GM18507 (cell line): ENCODE results near the gene TCF7L1.

Experiments used
- DNase-seq: peaks from one replicate; pipeline ENCODE4 v3.0.0; 2011; ENCODE audit warnings: low read depth; ENCODE audit not compliant: insufficient read length; ENCODE audit errors: extremely low spot score
- FAIRE-seq: peaks from 2 replicates; lab custom pipeline; 2011; peaks lifted over from hg19 to GRCh38; lab: Jason Lieb, UNC

TCF7L1 gene

DNA sequence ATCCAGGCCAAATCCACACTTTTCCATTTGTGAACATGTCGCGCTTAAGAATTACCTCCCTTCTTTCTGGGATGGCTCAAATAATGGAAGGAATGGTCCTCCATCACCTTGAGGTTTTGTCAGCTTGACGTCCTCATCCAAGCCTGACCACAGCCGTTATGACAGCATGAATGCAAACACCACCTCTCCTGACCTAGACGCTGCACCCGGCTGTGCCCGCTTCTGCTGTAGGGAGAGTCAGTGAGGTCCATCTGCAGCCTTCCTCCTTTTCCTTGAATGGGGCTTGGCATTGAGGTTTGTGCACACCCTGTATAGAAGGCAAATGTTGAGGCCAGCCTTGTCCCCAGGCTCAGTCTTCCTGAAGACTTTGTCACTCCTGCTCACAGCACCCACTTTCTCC is 109.1 kb downstream of the TCF7L1 start:
- DNase-seq (no peak), FAIRE-seq (no peak)

DNA sequence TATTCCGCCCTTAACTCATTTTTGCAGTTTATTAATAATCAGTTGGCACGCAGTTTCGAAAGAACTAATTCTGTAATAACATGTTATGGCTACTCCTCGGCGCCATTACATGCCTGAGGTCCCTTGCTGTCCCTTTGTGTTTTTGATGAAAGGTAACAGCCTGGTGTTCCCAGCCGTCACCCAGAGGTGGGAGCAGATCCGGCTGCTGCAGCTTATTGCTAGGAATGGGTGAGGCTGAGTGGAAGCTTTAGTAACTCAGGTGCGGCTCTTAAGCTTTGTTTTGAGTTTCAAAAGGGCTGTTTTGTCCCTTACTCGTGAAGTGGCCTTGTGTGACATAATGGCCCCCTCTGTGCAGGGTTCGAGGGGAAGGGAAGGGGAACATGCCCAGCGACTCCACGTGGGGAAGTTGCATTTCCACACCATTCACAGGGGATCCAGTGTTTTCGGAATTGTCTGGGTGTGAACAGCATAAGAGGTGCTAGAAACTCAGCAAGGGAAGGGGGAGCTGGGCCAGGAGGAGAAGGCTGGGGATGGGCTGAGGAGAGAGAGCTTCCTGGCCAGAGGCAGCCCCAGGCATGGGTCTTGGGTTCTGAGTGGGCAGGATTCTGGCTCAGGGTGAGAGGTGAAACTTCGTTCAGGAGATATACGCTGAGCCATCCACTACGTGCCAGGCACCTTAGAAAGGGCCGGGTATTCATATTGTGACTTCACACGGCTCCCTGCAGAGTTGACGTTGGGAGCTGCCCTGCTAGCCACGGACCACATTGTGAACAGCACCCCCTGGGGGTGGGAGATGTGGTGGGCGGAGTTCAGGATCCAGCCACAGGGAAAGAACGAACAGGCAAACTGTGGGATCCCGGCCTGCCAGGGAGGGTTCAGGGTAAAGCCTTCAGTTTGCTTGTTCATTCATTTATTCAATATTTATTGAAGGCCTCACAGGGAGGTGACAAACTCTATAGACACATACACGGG is 110.2 kb downstream of the TCF7L1 start:
- FAIRE-seq: no peak
- DNase-seq: no peak

DNA sequence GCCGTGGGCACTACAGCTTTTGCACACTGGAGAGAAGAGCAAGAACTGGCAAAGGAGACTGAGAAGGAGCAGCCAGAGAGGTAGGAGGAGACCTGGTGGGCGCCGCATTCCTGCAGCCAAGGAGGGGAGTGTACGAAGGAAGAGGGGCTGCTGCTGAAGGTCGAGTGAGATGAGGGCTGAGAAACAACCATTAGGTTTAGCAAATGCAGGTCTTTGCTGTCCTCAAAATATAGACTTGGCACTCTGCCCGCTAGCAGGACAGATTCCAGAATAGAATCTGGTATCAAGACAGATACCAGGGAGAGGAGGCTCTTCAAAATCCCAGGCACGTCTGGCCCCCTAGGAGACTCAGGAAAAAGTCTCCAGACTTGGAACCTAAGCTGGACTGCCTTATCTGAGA is 111.6 kb downstream of the TCF7L1 start:
- DNase-seq: no peak
- FAIRE-seq: no peak

DNA sequence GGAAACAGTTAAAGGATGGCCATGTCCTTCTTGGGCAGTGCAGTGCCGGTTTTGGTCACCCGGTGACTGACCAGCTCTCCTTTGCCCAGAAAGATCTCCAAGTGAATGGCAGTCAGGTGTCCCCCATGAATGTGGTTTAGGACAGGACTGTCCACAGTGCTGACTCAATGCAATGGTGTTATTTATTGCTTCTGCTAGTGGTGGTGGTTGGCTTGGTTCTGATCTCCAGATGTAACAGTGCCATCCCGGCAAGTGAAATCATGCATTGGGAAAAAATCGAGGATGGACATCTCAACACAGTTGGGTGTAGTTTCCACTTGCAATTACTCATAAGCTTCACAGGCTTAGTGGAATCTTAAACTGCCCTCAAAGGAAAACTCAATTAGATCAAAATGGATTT is 112.7 kb downstream of the TCF7L1 start:
- no peak for DNase-seq
- FAIRE-seq: peak; percentile 49

DNA sequence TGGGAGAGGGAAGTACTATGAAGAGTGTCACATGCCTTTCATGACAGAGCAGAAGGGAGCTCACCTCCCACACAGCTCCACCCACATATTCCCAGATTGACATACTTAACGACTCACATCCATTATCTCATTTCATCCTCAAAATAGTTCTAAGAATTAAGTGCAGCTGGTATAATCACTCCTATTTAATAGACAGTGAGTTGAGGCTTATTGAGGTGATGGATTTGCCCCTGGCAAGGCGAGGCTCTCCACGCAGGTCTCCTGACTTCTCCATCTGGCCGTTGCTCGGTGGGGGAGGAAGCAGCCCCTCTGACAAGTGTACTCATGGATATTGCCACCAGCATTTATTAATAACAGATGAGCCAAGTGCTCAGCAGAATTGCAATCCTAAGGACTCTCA is 113.2 kb downstream of the TCF7L1 start:
- FAIRE-seq (no peak), DNase-seq (no peak)

- FAIRE-seq (peak; percentile 45), DNase-seq (no peak)
Measured at GRCh38 chr2:85247610-85248009, 114.4 kb downstream of the TCF7L1 start.

- FAIRE-seq (no peak), DNase-seq (no peak)
Measured at GRCh38 chr2:85248773-85249509, 115.7 kb downstream of the TCF7L1 start.

DNA sequence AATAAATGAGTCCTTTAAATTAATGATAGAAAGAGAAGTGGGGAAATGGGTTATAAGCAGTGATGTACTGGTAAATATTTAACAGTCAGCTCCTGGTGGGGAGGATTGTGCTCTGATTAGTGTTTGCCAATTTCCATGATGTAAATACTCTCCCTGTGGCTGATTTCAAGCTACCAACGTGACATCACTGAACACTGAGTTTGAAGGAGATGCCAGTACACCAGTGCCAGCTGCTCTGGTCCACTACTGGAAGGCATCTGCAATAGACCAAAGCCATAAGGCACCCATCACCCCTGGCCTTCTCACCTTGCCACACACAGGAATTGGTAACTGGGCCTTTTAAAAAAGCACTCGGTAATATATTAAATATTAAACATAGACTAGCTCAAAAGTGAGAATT is 116.9 kb downstream of the TCF7L1 start:
- DNase-seq (no peak), FAIRE-seq (peak; percentile 58)

GRCh38 chr2:85251070-85251616 is 118.0 kb downstream of the TCF7L1 start:
- peak; percentile 52 for FAIRE-seq
- DNase-seq: no peak

- DNase-seq (no peak), FAIRE-seq (no peak)
Measured at GRCh38 chr2:85253890-85254289, 120.7 kb downstream of the TCF7L1 start.

GRCh38 chr2:85254540-85255300 is 121.5 kb downstream of the TCF7L1 start:
- DNase-seq (no peak), FAIRE-seq (peak; percentile 5)

DNA sequence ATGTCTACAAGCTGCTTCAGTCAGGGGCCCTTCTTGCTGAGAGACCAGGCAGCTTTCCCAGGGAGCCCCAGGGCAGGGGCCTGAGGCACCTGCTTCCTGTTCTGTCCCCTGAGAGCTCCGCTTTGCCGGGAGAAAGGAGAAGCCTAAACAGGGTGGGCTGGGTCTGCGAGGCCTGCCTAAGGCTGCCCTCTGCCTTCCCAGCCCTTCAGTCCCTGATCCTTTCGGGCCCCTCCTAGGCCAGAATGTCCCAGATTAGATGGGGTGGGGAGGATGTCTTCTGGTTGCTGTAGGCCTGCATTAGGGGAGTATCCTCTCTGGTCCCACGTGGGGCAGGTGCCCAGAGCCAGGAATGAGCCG is 122.2 kb downstream of the TCF7L1 start:
- FAIRE-seq: no peak
- no peak for DNase-seq

DNA sequence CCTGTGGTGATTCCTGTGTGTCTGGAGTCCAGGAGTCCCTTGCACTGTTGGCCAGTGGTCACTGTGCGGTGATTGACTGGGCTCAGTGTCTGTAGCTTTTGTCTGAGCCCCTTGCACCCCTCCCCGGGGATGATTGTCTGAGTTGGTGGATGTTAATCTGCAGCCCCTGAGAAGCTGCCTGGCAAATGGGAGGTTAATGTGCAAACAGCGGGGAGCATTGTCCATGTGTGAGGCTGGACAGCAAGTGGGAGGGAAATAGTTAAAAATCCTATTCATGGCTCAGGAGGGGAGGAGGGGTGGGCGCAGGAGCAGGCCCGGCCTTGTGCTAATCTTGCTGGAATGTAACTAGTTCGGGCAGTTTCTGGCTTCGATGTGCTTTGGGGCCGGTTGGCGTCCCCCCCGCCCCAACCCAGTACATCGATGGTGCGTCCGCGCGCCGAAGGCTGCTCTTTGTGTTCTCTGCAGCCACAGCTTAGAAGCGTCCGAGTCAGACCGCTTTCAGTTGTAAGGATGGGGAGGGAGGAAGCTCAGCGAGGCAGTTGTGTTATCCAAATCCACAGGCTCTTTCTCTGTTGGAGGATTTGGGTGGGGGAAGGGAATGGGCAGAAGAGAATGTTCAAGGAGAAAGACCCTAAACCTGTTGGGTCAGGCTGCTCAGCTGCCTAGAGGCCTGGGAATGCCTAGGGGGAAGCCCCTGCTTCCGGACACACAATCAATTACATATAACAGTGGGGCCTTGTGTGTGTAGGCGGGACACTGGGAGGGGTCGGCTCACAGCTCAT is 122.8 kb downstream of the TCF7L1 start:
- no peak for FAIRE-seq
- no peak for DNase-seq

DNA sequence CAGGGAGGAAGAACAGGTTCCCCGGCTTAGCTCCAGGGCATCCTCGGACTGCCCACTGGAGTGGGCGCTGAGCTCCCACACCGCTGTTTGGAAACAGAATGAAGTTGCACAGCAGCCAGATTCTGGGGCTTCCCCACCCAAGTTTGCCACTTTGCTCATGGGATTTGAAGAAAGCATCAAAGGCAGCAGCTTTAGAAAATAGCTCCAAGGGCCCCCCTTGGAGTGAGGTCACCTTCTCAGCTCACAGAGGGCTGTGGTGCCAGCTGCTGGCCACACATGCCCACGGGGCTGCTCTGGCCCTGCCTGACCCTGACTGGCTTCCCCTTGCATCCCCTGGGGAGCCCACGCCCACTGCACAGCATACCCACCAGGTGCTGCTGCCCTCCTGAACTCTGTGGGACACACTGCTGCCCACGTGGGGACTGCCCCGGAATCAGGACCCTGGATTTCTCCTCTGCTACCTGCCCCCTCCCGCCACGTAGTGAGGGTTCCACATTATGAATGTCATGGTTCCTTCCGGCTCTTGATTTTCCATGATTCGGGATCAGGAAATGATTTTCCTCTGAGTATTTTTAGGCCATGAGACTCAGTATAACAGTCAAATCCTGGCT is 124.3 kb downstream of the TCF7L1 start:
- no peak for DNase-seq
- FAIRE-seq: no peak

DNA sequence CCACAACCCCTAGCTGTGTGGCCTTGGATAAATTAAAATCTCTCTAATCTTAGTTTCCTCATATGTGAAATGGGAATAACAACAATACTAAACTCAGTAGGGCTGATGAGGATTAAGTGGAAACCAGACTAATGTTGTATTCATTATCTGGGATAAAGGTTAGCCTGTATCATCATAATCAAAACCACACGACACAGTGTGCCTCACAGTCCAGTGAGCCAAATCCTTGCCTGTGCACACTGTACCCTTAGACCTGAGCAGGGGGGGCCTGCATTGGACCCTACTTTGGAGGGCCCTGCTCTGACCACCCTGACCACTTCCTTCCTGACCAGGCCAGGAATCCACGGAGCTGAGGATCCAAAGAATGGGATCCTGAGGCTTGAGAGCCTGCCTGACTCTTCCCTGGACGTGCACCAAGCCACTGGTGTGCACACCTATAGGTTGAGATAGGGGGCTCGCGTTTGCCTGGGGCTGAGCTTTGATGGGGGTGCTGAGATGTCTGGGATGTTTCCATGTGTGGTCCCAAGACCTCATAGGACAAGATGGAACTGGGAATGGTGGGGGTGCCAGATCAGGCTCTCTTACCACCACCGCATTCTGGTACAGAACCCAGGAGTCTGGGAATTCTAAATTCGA is 124.9 kb downstream of the TCF7L1 start:
- no peak for DNase-seq
- FAIRE-seq: no peak

- FAIRE-seq (no peak), DNase-seq (no peak)
Measured at GRCh38 chr2:85259101-85259590, 126.0 kb downstream of the TCF7L1 start.

- FAIRE-seq (no peak), DNase-seq (no peak)
Measured at GRCh38 chr2:85259879-85260278, 126.7 kb downstream of the TCF7L1 start.

GRCh38 chr2:85263591-85263990 is 130.4 kb downstream of the TCF7L1 start:
- FAIRE-seq: no peak
- no peak for DNase-seq
